HG03039 (cell line): ENCODE results near the gene LRRC52.

Source experiments
- ATAC-seq: cut with Tn5 transposase; IDR thresholded peaks from one replicate; pipeline ENCODE4 v1.9.1; 2021; ENCODE audit warnings: mild to moderate bottlenecking, moderate library complexity; ENCODE audit not compliant: unreplicated experiment

LRRC52 gene

GRCh38 chr1:165537356-165538109, 6.3 kb upstream of the LRRC52 start:
- no peak for ATAC-seq

GRCh38 chr1:165539306-165539705, 4.5 kb upstream of the LRRC52 start:
- no peak for ATAC-seq

GRCh38 chr1:165539908-165540307, 3.9 kb upstream of the LRRC52 start:
- ATAC-seq, result no peak

- ATAC-seq, result no peak
These were observed 1.7 kb upstream of the LRRC52 start for GRCh38 chr1:165542015-165542631.

GRCh38 chr1:165542647-165543046, 1.2 kb upstream of the LRRC52 start:
- ATAC-seq, result no peak

- no peak for ATAC-seq
These were observed 1.2 kb downstream of the LRRC52 start for GRCh38 chr1:165544996-165545395.

GRCh38 chr1:165545974-165546373, 2.2 kb downstream of the LRRC52 start:
- no peak for ATAC-seq

- ATAC-seq, result no peak
These were observed 6.2 kb downstream of the LRRC52 start for GRCh38 chr1:165549973-165550372.

- no peak for ATAC-seq
These were observed 7.7 kb downstream of the LRRC52 start for GRCh38 chr1:165551469-165551868.

GRCh38 chr1:165560883-165561656, 17.3 kb downstream of the LRRC52 start:
- ATAC-seq, result no peak

- ATAC-seq, result no peak
These were observed 18.8 kb downstream of the LRRC52 start for GRCh38 chr1:165562571-165562970.

GRCh38 chr1:165563551-165563950, 19.8 kb downstream of the LRRC52 start:
- no peak for ATAC-seq

GRCh38 chr1:165564561-165564960, 20.8 kb downstream of the LRRC52 start:
- ATAC-seq, result no peak

GRCh38 chr1:165565751-165566490, 22.1 kb downstream of the LRRC52 start:
- no peak for ATAC-seq

- no peak for ATAC-seq
These were observed 26.3 kb downstream of the LRRC52 start for GRCh38 chr1:165570078-165570477.

GRCh38 chr1:165573787-165574186, 30.0 kb downstream of the LRRC52 start:
- no peak for ATAC-seq

- ATAC-seq, result no peak
These were observed 30.5 kb downstream of the LRRC52 start for GRCh38 chr1:165574295-165574694.

- ATAC-seq, result no peak
These were observed 31.8 kb downstream of the LRRC52 start for GRCh38 chr1:165575468-165576099.

- no peak for ATAC-seq
These were observed 32.7 kb downstream of the LRRC52 start for GRCh38 chr1:165576536-165576935.

GRCh38 chr1:165577707-165578106, 33.9 kb downstream of the LRRC52 start:
- no peak for ATAC-seq
